ENCODE results near the gene THAP3. TPM values are rescaled to one million over a fixed set of nuclear protein-coding genes. Genes with fewer than 3 reads are reported as not detected.

Gene THAP3
- polyA plus RNA-seq, 3 donors from 2014 or later: 19.4 to 28.4 (median 28.0) TPM

GRCh38 chr1:6585841-6586240 is 38.8 kb upstream of the THAP3 start:
- peaks cover 26 to 36% of the 10 kb centered on the region in 2 donors for H3K4me1 Mint-ChIP-seq
- no peak for DNase-seq
- H3K9me3 Mint-ChIP-seq: no peaks in the 10 kb centered on the region
- H3K27ac Mint-ChIP-seq: no peak overlapping the region
- H3K27me3 Mint-ChIP-seq (ENCODE audit: low read depth in 3 of 3): peaks cover 0 to 5% (median 4%) of the 10 kb centered on the region in 3 donors
- H3K36me3 Mint-ChIP-seq: no peaks in the 10 kb centered on the region
- H3K4me3 Mint-ChIP-seq: no peak overlapping the region

- Mint-ChIP-seq H3K27me3 (ENCODE audit: low read depth in 3 of 3) (peaks cover 0 to 5% (median 4%) of the 10 kb centered on the region in 3 donors), H3K27ac (no peak overlapping the region), H3K4me1 (peaks cover 26 to 36% of the 10 kb centered on the region in 2 donors), H3K4me3 (no peak overlapping the region), H3K36me3 (no peaks in the 10 kb centered on the region), H3K9me3 (no peaks in the 10 kb centered on the region)
- no peak for DNase-seq
Measured at GRCh38 chr1:6586404-6586816, 38.3 kb upstream of the THAP3 start.

GRCh38 chr1:6587261-6588005 is 37.2 kb upstream of the THAP3 start:
- Mint-ChIP-seq H3K9me3 (no peaks in the 10 kb centered on the region), H3K4me3 (no peak overlapping the region), H3K4me1 (peaks cover 29 to 36% of the 10 kb centered on the region in 2 donors), H3K27ac (peak overlapping the region in 1 of 6 donors; percentile 17), H3K27me3 (ENCODE audit: low read depth in 3 of 3) (peaks cover 0 to 5% (median 2%) of the 10 kb centered on the region in 3 donors), H3K36me3 (no peaks in the 10 kb centered on the region)
- DNase-seq: no peak

- Mint-ChIP-seq H3K36me3 (no peaks in the 10 kb centered on the region), H3K9me3 (no peaks in the 10 kb centered on the region), H3K27me3 (ENCODE audit: low read depth in 3 of 3) (peaks cover 0 to 5% (median 2%) of the 10 kb centered on the region in 3 donors), H3K4me3 (no peak overlapping the region), H3K4me1 (peaks cover 29 to 39% of the 10 kb centered on the region in 2 donors), H3K27ac (peak overlapping the region in 1 of 6 donors; percentile 17)
- DNase-seq: no peak
Measured at GRCh38 chr1:6588128-6588892, 36.4 kb upstream of the THAP3 start.

GRCh38 chr1:6588893-6589520 is 35.7 kb upstream of the THAP3 start:
- no peak for DNase-seq
- Mint-ChIP-seq H3K4me1 (peaks cover 31 to 43% of the 10 kb centered on the region in 2 donors), H3K9me3 (no peaks in the 10 kb centered on the region), H3K36me3 (peaks cover 0 to 3% (median 0%) of the 10 kb centered on the region in 3 donors), H3K27me3 (ENCODE audit: low read depth in 3 of 3) (peaks cover 0 to 5% (median 2%) of the 10 kb centered on the region in 3 donors), H3K27ac (peak overlapping the region in 1 of 6 donors; percentile 2), H3K4me3 (no peak overlapping the region)

GRCh38 chr1:6590046-6590445 is 34.6 kb upstream of the THAP3 start:
- no peak for DNase-seq
- H3K27me3 Mint-ChIP-seq (ENCODE audit: low read depth in 3 of 3): peaks cover 0 to 3% (median 3%) of the 10 kb centered on the region in 3 donors
- H3K27ac Mint-ChIP-seq: no peak overlapping the region
- H3K4me3 Mint-ChIP-seq: no peak overlapping the region
- no peaks in the 10 kb centered on the region for H3K9me3 Mint-ChIP-seq
- peaks cover 0 to 9% (median 0%) of the 10 kb centered on the region in 3 donors for H3K36me3 Mint-ChIP-seq
- H3K4me1 Mint-ChIP-seq: peaks cover 27 to 41% of the 10 kb centered on the region in 2 donors

GRCh38 chr1:6591222-6591621 is 33.4 kb upstream of the THAP3 start:
- Mint-ChIP-seq H3K9me3 (no peaks in the 10 kb centered on the region), H3K27ac (peak overlapping the region; percentile 34 to 80 (median 66)), H3K27me3 (ENCODE audit: low read depth in 3 of 3) (peaks cover under 1 to 3% (median 3%) of the 10 kb centered on the region in 3 donors), H3K4me3 (peak overlapping the region in 4 of 5 donors; percentile 32 to 71 (median 54)), H3K4me1 (peaks cover 37 to 53% of the 10 kb centered on the region in 2 donors), H3K36me3 (peaks cover 0 to 21% (median 0%) of the 10 kb centered on the region in 3 donors)
- DNase-seq: peak in 2 of 3 donors; percentile 36 to 37

- H3K36me3 Mint-ChIP-seq: peaks cover 0 to 25% (median 0%) of the 10 kb centered on the region in 3 donors
Measured at GRCh38 chr1:6591644-6592043, 33.0 kb upstream of the THAP3 start.

GRCh38 chr1:6592441-6592840 is 32.2 kb upstream of the THAP3 start:
- peak overlapping the region in 4 of 6 donors; percentile 19 to 80 (median 48) for H3K27ac Mint-ChIP-seq

More at GRCh38 chr1:6591644-6592043, 33.0 kb upstream of the THAP3 start:
- Mint-ChIP-seq H3K9me3 (no peaks in the 10 kb centered on the region), H3K27ac (peak overlapping the region in 4 of 6 donors; percentile 12 to 80 (median 66)), H3K4me1 (peaks cover 40 to 57% of the 10 kb centered on the region in 2 donors), H3K27me3 (ENCODE audit: low read depth in 3 of 3) (peaks cover 1 to 3% (median 3%) of the 10 kb centered on the region in 3 donors), H3K4me3 (peak overlapping the region in 4 of 5 donors; percentile 11 to 57 (median 38))
- no peak for DNase-seq

GRCh38 chr1:6592865-6593593 is 31.6 kb upstream of the THAP3 start:
- H3K4me3 Mint-ChIP-seq: peak overlapping the region in 2 of 5 donors; percentile 33

More at GRCh38 chr1:6592441-6592840, 32.2 kb upstream of the THAP3 start:
- Mint-ChIP-seq H3K27me3 (ENCODE audit: low read depth in 3 of 3) (peaks cover 1 to 3% (median 3%) of the 10 kb centered on the region in 3 donors), H3K4me1 (peaks cover 43 to 59% of the 10 kb centered on the region in 2 donors), H3K4me3 (peak overlapping the region in 4 of 5 donors; percentile 21 to 53 (median 33)), H3K9me3 (no peaks in the 10 kb centered on the region), H3K36me3 (peaks cover 0 to 25% (median 0%) of the 10 kb centered on the region in 3 donors)
- peak in 1 of 3 donors; percentile 39 for DNase-seq

GRCh38 chr1:6593810-6594209 is 30.9 kb upstream of the THAP3 start:
- peaks cover 1 to 3% (median 1%) of the 10 kb centered on the region in 3 donors for H3K27me3 Mint-ChIP-seq (ENCODE audit: low read depth in 3 of 3)
- no peak for DNase-seq
- H3K27ac Mint-ChIP-seq: peak overlapping the region in 1 of 6 donors; percentile 30
- H3K4me3 Mint-ChIP-seq: peak overlapping the region in 1 of 5 donors; percentile 11
- H3K9me3 Mint-ChIP-seq: no peaks in the 10 kb centered on the region
- peaks cover 49 to 60% of the 10 kb centered on the region in 2 donors for H3K4me1 Mint-ChIP-seq
- peaks cover 0 to 25% (median 0%) of the 10 kb centered on the region in 3 donors for H3K36me3 Mint-ChIP-seq

More at GRCh38 chr1:6592865-6593593, 31.6 kb upstream of the THAP3 start:
- H3K27ac Mint-ChIP-seq: peak overlapping the region in 1 of 6 donors; percentile 48
- H3K4me1 Mint-ChIP-seq: peaks cover 46 to 59% of the 10 kb centered on the region in 2 donors
- peaks cover 0 to 25% (median 0%) of the 10 kb centered on the region in 3 donors for H3K36me3 Mint-ChIP-seq
- H3K9me3 Mint-ChIP-seq: no peaks in the 10 kb centered on the region
- DNase-seq: no peak
- peaks cover 1 to 3% (median 1%) of the 10 kb centered on the region in 3 donors for H3K27me3 Mint-ChIP-seq (ENCODE audit: low read depth in 3 of 3)

- DNase-seq: no peak
- Mint-ChIP-seq H3K9me3 (no peaks in the 10 kb centered on the region), H3K27me3 (ENCODE audit: low read depth in 3 of 3) (peaks cover 0 to 1% (median 1%) of the 10 kb centered on the region in 3 donors), H3K36me3 (peaks cover 0 to 25% (median 0%) of the 10 kb centered on the region in 3 donors), H3K27ac (peak overlapping the region in 1 of 6 donors; percentile 31), H3K4me3 (no peak overlapping the region), H3K4me1 (peaks cover 62 to 71% of the 10 kb centered on the region in 2 donors)
Measured at GRCh38 chr1:6594977-6595740, 29.5 kb upstream of the THAP3 start.

All from immature natural killer cell (primary cell).